Mesenchymal stem cell (in vitro differentiated cells and primary cell): ENCODE data around the gene CTBP2.

Experiments
- DNase-seq: peaks from one replicate; pipeline ENCODE4 v3.0.0-alpha.2; 2013
- H2AFZ ChIP-seq: one replicate; pipeline ENCODE4 v1.6.1; 2013; ENCODE audit warnings: low read depth, mild to moderate bottlenecking, control low read depth, inconsistent platforms, low read length, moderate library complexity
- H2AK5ac ChIP-seq: 2 replicates; pipeline ENCODE4 v1.6.1; 2013; ENCODE audit warnings: low read length, moderate library complexity, mild to moderate bottlenecking, inconsistent platforms; ENCODE audit not compliant: severe bottlenecking
- H2BK120ac ChIP-seq: one replicate; pipeline ENCODE4 v1.6.1; 2013; ENCODE audit warnings: low read depth, mild to moderate bottlenecking, inconsistent platforms, low read length, moderate library complexity
- H2BK12ac ChIP-seq, 2 experiments: one replicate each; pipeline ENCODE4 v1.6.1; 2013; ENCODE audit warnings: inconsistent platforms in 2 of 2, low read length in 2 of 2, mild to moderate bottlenecking in 2 of 2, moderate library complexity in 2 of 2, control low read depth in 1 of 2
- H2BK15ac ChIP-seq: one replicate; pipeline ENCODE4 v1.6.1; 2013; ENCODE audit warnings: mild to moderate bottlenecking, low read depth, inconsistent platforms; ENCODE audit not compliant: poor library complexity, severe bottlenecking
- H2BK5ac ChIP-seq: 2 replicates; pipeline ENCODE4 v1.6.1; 2013; ENCODE audit warnings: low read depth, mild to moderate bottlenecking, low read length, control low read depth, inconsistent platforms; ENCODE audit not compliant: poor library complexity, severe bottlenecking
- H3K14ac ChIP-seq, 2 experiments: one replicate each; pipeline ENCODE4 v1.6.1; 2013; ENCODE audit warnings: inconsistent platforms in 2 of 2, low read length in 2 of 2, control low read depth in 1 of 2, mild to moderate bottlenecking in 1 of 2, moderate library complexity in 1 of 2
- H3K18ac ChIP-seq, 2 experiments: one replicate each; pipeline ENCODE4 v1.6.1; 2013; ENCODE audit warnings: inconsistent platforms in 2 of 2, low read length in 2 of 2, control low read depth in 1 of 2, low read depth in 1 of 2, mild to moderate bottlenecking in 1 of 2
- H3K23ac ChIP-seq, 2 experiments: one replicate each; pipeline ENCODE4 v1.6.1; 2013; ENCODE audit warnings: inconsistent platforms in 2 of 2, low read length in 2 of 2, mild to moderate bottlenecking in 2 of 2, moderate library complexity in 2 of 2, control low read depth in 1 of 2
- H3K27ac ChIP-seq: 2 replicates; pipeline ENCODE4 v1.5.1; 2013; ENCODE audit warnings: mild to moderate bottlenecking, moderate library complexity, low read length, control low read depth, inconsistent platforms; ENCODE audit not compliant: poor library complexity, severe bottlenecking
- H3K27me3 ChIP-seq, 2 experiments: 2 replicates each; pipeline versions ENCODE4 v1.6.1 to v1.7.0; 2013; ENCODE audit warnings: low read length in 2 of 2, mild to moderate bottlenecking in 2 of 2, moderate library complexity in 2 of 2, control low read depth in 1 of 2, inconsistent platforms in 1 of 2; ENCODE audit not compliant: control insufficient read depth in 1 of 2, insufficient read depth in 1 of 2
- H3K36me3 ChIP-seq, 2 experiments: 2 replicates each; pipeline versions ENCODE4 v1.6.1 to v1.7.0; 2013; ENCODE audit warnings: low read length in 2 of 2, control low read depth in 1 of 2, inconsistent platforms in 1 of 2, low read depth in 1 of 2, mild to moderate bottlenecking in 1 of 2; ENCODE audit not compliant: insufficient read depth in 2 of 2, control insufficient read depth in 1 of 2
- H3K4ac ChIP-seq, 2 experiments: one replicate each; pipeline ENCODE4 v1.6.1; 2013; ENCODE audit warnings: inconsistent platforms in 2 of 2, low read length in 2 of 2, mild to moderate bottlenecking in 2 of 2, moderate library complexity in 2 of 2, control low read depth in 1 of 2, low read depth in 1 of 2
- H3K4me1 ChIP-seq: 2 replicates; pipeline ENCODE4 v1.6.1; 2013; ENCODE audit warnings: low read depth, low read length, control low read depth; ENCODE audit not compliant: control insufficient read depth, insufficient read depth
- H3K4me2 ChIP-seq: 2 replicates; pipeline ENCODE4 v1.6.1; 2013; ENCODE audit warnings: low read length, mild to moderate bottlenecking, inconsistent platforms; ENCODE audit not compliant: poor library complexity, severe bottlenecking
- H3K4me3 ChIP-seq, 2 experiments: 2 replicates each; pipeline versions ENCODE4 v1.5.1 to v1.7.0; 2013; ENCODE audit warnings: low read length in 2 of 2, mild to moderate bottlenecking in 2 of 2, control low read depth in 1 of 2, low read depth in 1 of 2; ENCODE audit not compliant: insufficient read depth in 1 of 2
- H3K79me1 ChIP-seq: replicated peaks from 2 replicates; pipeline ENCODE4 v1.6.1; 2013; ENCODE audit warnings: mild to moderate bottlenecking, control low read depth, low read length, inconsistent platforms; ENCODE audit not compliant: poor library complexity, severe bottlenecking
- H3K9ac ChIP-seq: 2 replicates; pipeline ENCODE4 v1.7.0; 2013; ENCODE audit warnings: mild to moderate bottlenecking, low read length, moderate library complexity
- H3K9me3 ChIP-seq: 2 replicates; pipeline ENCODE4 v1.7.0; 2013; ENCODE audit warnings: mild to moderate bottlenecking, low read length; ENCODE audit not compliant: control insufficient read depth
- H4K8ac ChIP-seq: one replicate; pipeline ENCODE4 v1.6.1; 2013; ENCODE audit warnings: inconsistent platforms, mild to moderate bottlenecking, low read length, moderate library complexity
- H4K91ac ChIP-seq: one replicate; pipeline ENCODE4 v1.6.1; 2013; ENCODE audit warnings: mild to moderate bottlenecking, low read length, inconsistent platforms
- WGBS: methylation state at CpG from one replicate; pipeline ENCODE4 v1.1.7; 2013; ENCODE audit warnings: mixed read lengths; 5-methylcytosine and 5-hydroxymethylcytosine counted together

CTBP2 gene

GRCh38 chr10:125095776-125096175 lies 64.6 kb downstream of the CTBP2 start:
- Histone ChIP-seq H2BK120ac (no peak overlapping the region), H3K79me1 (peaks cover 39% of the 10 kb centered on the region), H2AK5ac (no peak overlapping the region), H3K4me2 (no peak overlapping the region), H4K91ac (no peak overlapping the region), H3K4me1 (peaks cover 22% of the 10 kb centered on the region), H2BK12ac (no peak overlapping the region), H3K9me3 (no peaks in the 10 kb centered on the region), H3K27me3 (no peaks in the 10 kb centered on the region), H3K27ac (no peak overlapping the region), H3K4ac (no peak overlapping the region), H3K23ac (no peak overlapping the region), H3K14ac (no peak overlapping the region), H2BK15ac (no peak overlapping the region), H2BK5ac (no peak overlapping the region), H3K36me3 (peaks cover 8 to 37% of the 10 kb centered on the region in 2 experiments), H3K9ac (peak overlapping the region; percentile 12), H3K4me3 (no peak overlapping the region), H3K18ac (no peak overlapping the region), H4K8ac (no peak overlapping the region), H2AFZ (no peak overlapping the region)
- peak; percentile 15 for DNase-seq
- 97% methylated on average over 5 of the region's 5 CpGs for WGBS

- H3K27me3 ChIP-seq, result no peaks in the 10 kb centered on the region
- H3K79me1 ChIP-seq, result peaks cover 39% of the 10 kb centered on the region
- no peak overlapping the region for H2BK15ac ChIP-seq
- DNase-seq, result no peak
- peaks cover 8 to 37% of the 10 kb centered on the region in 2 experiments for H3K36me3 ChIP-seq
- WGBS, result 100% methylated on average over 6 of the region's 6 CpGs
- peak overlapping the region; percentile 27 for H4K91ac ChIP-seq
- peak overlapping the region in 1 of 2 experiments; percentile 64 for H2BK12ac ChIP-seq
- H3K4ac ChIP-seq, result peak overlapping the region in 1 of 2 experiments; percentile 18
- no peak overlapping the region for H2AK5ac ChIP-seq
- peak overlapping the region; percentile 52 for H4K8ac ChIP-seq
- H3K4me2 ChIP-seq, result no peak overlapping the region
- no peaks in the 10 kb centered on the region for H3K9me3 ChIP-seq
- H3K18ac ChIP-seq, result peak overlapping the region in 1 of 2 experiments; percentile 18
- no peak overlapping the region for H3K27ac ChIP-seq
- no peak overlapping the region for H2BK5ac ChIP-seq
- H2AFZ ChIP-seq, result no peak overlapping the region
- no peak overlapping the region for H3K23ac ChIP-seq
- no peak overlapping the region for H3K14ac ChIP-seq
- H3K9ac ChIP-seq, result no peak overlapping the region
- H2BK120ac ChIP-seq, result no peak overlapping the region
- peaks cover 22% of the 10 kb centered on the region for H3K4me1 ChIP-seq
- no peak overlapping the region for H3K4me3 ChIP-seq
These were observed 65.1 kb downstream of the CTBP2 start for GRCh38 chr10:125095228-125095627.

DNA sequence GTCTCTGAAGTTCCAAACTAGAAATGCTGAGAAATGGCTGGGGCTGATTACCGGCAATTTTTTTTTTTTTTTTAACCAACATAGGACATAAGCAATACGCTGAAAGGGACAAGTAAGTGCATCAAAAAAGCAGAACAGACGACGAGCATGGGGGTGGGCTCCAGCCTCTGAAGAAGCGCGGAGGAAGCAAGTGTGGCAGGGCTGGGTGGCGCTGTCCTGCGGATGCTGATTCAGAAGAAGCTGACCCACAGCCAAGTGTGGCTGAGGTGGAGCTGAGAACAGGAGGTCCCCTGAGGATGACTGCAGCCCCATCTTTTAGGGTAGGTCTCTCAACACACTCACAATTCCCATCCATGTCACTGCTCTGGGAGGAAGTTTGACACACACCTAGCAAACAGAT lies 65.6 kb downstream of the CTBP2 start:
- Histone ChIP-seq H3K23ac (no peak overlapping the region), H3K9me3 (no peaks in the 10 kb centered on the region), H3K27me3 (no peaks in the 10 kb centered on the region), H3K4me3 (no peak overlapping the region), H2BK12ac (no peak overlapping the region), H3K4me1 (peaks cover 22% of the 10 kb centered on the region), H3K4me2 (no peak overlapping the region), H3K18ac (peak overlapping the region in 1 of 2 experiments; percentile 55), H4K91ac (peak overlapping the region; percentile 9), H2BK120ac (no peak overlapping the region), H3K9ac (no peak overlapping the region), H3K4ac (no peak overlapping the region), H2BK5ac (no peak overlapping the region), H3K14ac (no peak overlapping the region), H4K8ac (peak overlapping the region; percentile 45), H3K36me3 (peaks cover 8 to 38% of the 10 kb centered on the region in 2 experiments), H2BK15ac (no peak overlapping the region), H2AK5ac (no peak overlapping the region), H3K27ac (no peak overlapping the region), H2AFZ (no peak overlapping the region), H3K79me1 (peaks cover 41% of the 10 kb centered on the region)
- WGBS, result 92% methylated on average over 8 of the region's 8 CpGs
- DNase-seq, result no peak

- no peak overlapping the region for H3K27ac ChIP-seq
- H3K9me3 ChIP-seq, result no peaks in the 10 kb centered on the region
- 95% methylated on average over 21 of the region's 21 CpGs for WGBS
- peak overlapping the region in 1 of 2 experiments; percentile 37 for H2BK12ac ChIP-seq
- no peak overlapping the region for H2AFZ ChIP-seq
- no peak overlapping the region for H3K23ac ChIP-seq
- peaks cover 41% of the 10 kb centered on the region for H3K79me1 ChIP-seq
- no peak overlapping the region for H3K4ac ChIP-seq
- H2BK15ac ChIP-seq, result no peak overlapping the region
- no peak overlapping the region for H4K91ac ChIP-seq
- no peak overlapping the region for H2BK5ac ChIP-seq
- H4K8ac ChIP-seq, result no peak overlapping the region
- DNase-seq, result no peak
- peak overlapping the region in 1 of 2 experiments; percentile 46 for H3K4me3 ChIP-seq
- no peak overlapping the region for H2AK5ac ChIP-seq
- no peak overlapping the region for H2BK120ac ChIP-seq
- no peak overlapping the region for H3K4me2 ChIP-seq
- peak overlapping the region; percentile 74 for H3K9ac ChIP-seq
- peaks cover 3 to 40% of the 10 kb centered on the region in 2 experiments for H3K36me3 ChIP-seq
- H3K18ac ChIP-seq, result peak overlapping the region; percentile 7 to 28
- no peaks in the 10 kb centered on the region for H3K27me3 ChIP-seq
- H3K4me1 ChIP-seq, result peaks cover 19% of the 10 kb centered on the region
- H3K14ac ChIP-seq, result peak overlapping the region in 1 of 2 experiments; percentile 53
These were observed 66.2 kb downstream of the CTBP2 start for GRCh38 chr10:125093974-125094705.
